ENCODE results near the gene OLFM1. TPM values are rescaled to one million over a fixed set of nuclear protein-coding genes. Genes with fewer than 3 reads are reported as not detected.
"Not testable (repeated sequence)": the region's sequence is repeated elsewhere in the genome, so short reads cannot be mapped to it uniquely, and the experiment has no call there.

The OLFM1 gene
- total and polyA plus RNA-seq, 7 donors, result 4.8 to 23.1 (median 11.2) TPM

- H3K9me3 ChIP-seq, result no peaks in the 10 kb centered on the region
- WGBS, 3 donors, result 75 to 79% (median 77%) methylated on average over 15 of the region's 15 CpGs
- H3K27me3 ChIP-seq (ENCODE audit: insufficient read depth in 3 of 3, low read length in 2 of 3), result peaks cover 0 to 3% (median 0%) of the 10 kb centered on the region in 3 donors
- H3K4me3 ChIP-seq, result no peak overlapping the region
- intact Hi-C loops (cut with DNase I), result no loop called here
- TF ChIP-seq CTCF (IDR thresholded peaks at IDR 0.05), result no peak
- H3K36me3 ChIP-seq (ENCODE audit: insufficient read depth in 1 of 2, low read depth in 1 of 2), result no peaks in the 10 kb centered on the region
- ATAC-seq (no peak), DNase-seq (peak in 1 of 2 donors; percentile 28)
- H3K27ac ChIP-seq, result no peak overlapping the region
- H3K4me1 ChIP-seq, result peaks cover 3% of the 10 kb centered on the region
These were observed 21.5 kb downstream of the OLFM1 start for GRCh38 chr9:135108831-135109510.

GRCh38 chr9:135109650-135110049, 22.2 kb downstream of the OLFM1 start:
- Histone ChIP-seq H3K27me3 (ENCODE audit: insufficient read depth in 3 of 3, low read length in 2 of 3) (peaks cover 0 to 3% (median 0%) of the 10 kb centered on the region in 3 donors), H3K36me3 (ENCODE audit: insufficient read depth in 1 of 2, low read depth in 1 of 2) (no peaks in the 10 kb centered on the region), H3K27ac (no peak overlapping the region), H3K4me3 (no peak overlapping the region), H3K4me1 (no peaks in the 10 kb centered on the region), H3K9me3 (no peaks in the 10 kb centered on the region)
- 77 to 86% (median 84%) methylated on average over 8 of the region's 8 CpGs for WGBS, 3 donors
- ATAC-seq (no peak), DNase-seq (no peak)
- no peak for TF ChIP-seq CTCF (IDR thresholded peaks at IDR 0.05)
- intact Hi-C loops (cut with DNase I), result no loop called here

GRCh38 chr9:135110416-135110815, 22.9 kb downstream of the OLFM1 start:
- ATAC-seq, result no peak
- H3K27me3 ChIP-seq (ENCODE audit: insufficient read depth in 3 of 3, low read length in 2 of 3), result no peaks in the 10 kb centered on the region

GRCh38 chr9:135111600-135111999, 24.1 kb downstream of the OLFM1 start:
- H3K27me3 ChIP-seq (ENCODE audit: insufficient read depth in 3 of 3, low read length in 2 of 3); ATAC-seq; H3K4me1 ChIP-seq; H3K27ac ChIP-seq; H3K9me3 ChIP-seq; intact Hi-C loops (cut with DNase I); DNase-seq; H3K36me3 ChIP-seq (ENCODE audit: insufficient read depth in 1 of 2, low read depth in 1 of 2); H3K4me3 ChIP-seq: not testable (repeated sequence)
- WGBS, 3 donors, result 80 to 86% (median 82%) methylated on average over 12 of the region's 12 CpGs

More at GRCh38 chr9:135110416-135110815, 22.9 kb downstream of the OLFM1 start:
- 70 to 75% (median 74%) methylated on average over 14 of the region's 14 CpGs for WGBS, 3 donors
- H3K27ac ChIP-seq, result no peak overlapping the region
- H3K4me3 ChIP-seq, result no peak overlapping the region
- TF ChIP-seq CTCF (IDR thresholded peaks at IDR 0.05), result no peak
- no peak for DNase-seq
- no peaks in the 10 kb centered on the region for H3K36me3 ChIP-seq (ENCODE audit: insufficient read depth in 1 of 2, low read depth in 1 of 2)
- H3K4me1 ChIP-seq, result no peaks in the 10 kb centered on the region
- intact Hi-C loops (cut with DNase I), result no loop called here
- H3K9me3 ChIP-seq, result no peaks in the 10 kb centered on the region

- ATAC-seq (no peak), DNase-seq (no peak)
- H3K4me1 ChIP-seq, result no peaks in the 10 kb centered on the region
- TF ChIP-seq CTCF (IDR thresholded peaks at IDR 0.05), result no peak
- H3K4me3 ChIP-seq, result no peak overlapping the region
- 64 to 86% (median 85%) methylated on average over 4 of the region's 4 CpGs for WGBS, 3 donors
- no peak overlapping the region for H3K27ac ChIP-seq
- no peaks in the 10 kb centered on the region for H3K9me3 ChIP-seq
- intact Hi-C loops (cut with DNase I), result no loop called here
- H3K36me3 ChIP-seq (ENCODE audit: insufficient read depth in 1 of 2, low read depth in 1 of 2), result peaks cover 0 to 5% of the 10 kb centered on the region in 2 donors
- H3K27me3 ChIP-seq (ENCODE audit: insufficient read depth in 3 of 3, low read length in 2 of 3), result no peaks in the 10 kb centered on the region
These were observed 28.9 kb downstream of the OLFM1 start for GRCh38 chr9:135116371-135116770.

Measured in psoas muscle (tissue), 8 donors.